ENCODE data around the gene SMTNL2.

DNA sequence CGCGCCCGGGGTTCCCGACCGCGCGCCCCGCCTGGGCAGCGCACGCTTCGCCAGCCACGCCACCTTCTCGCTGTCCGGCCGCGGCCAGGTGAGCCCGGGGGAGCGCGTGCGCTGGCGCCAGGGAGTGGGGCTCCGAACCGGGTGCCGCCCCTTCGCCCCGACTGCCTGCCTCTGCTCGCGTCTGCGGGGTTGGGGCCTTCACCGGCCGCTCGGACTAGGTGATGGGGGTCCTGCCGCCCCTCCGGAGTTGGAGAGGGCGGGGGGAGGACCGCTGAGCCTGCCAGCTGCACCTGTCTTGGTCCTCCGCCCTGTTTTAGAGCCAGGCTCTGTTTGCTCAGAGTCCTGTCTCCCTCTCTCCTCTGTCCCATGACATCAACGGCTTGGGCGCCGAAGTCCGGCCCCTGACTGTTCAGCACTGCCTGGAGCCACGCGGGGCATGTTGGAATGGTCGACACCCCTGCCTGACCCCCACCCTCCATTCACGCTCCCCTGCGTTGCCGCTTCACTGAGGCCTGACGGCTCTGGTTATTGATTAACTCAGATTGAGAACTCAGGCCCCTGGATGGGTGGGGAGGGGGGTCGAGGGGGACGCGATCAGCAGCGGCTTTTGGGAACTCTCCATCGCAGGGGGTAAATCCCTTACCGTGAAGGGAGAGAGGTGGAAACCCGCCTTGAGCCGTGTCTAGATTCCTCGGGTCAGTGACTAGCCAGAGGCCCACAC, 748 bp downstream of the SMTNL2 start:
- TF ChIP-seq, protein P1, sequence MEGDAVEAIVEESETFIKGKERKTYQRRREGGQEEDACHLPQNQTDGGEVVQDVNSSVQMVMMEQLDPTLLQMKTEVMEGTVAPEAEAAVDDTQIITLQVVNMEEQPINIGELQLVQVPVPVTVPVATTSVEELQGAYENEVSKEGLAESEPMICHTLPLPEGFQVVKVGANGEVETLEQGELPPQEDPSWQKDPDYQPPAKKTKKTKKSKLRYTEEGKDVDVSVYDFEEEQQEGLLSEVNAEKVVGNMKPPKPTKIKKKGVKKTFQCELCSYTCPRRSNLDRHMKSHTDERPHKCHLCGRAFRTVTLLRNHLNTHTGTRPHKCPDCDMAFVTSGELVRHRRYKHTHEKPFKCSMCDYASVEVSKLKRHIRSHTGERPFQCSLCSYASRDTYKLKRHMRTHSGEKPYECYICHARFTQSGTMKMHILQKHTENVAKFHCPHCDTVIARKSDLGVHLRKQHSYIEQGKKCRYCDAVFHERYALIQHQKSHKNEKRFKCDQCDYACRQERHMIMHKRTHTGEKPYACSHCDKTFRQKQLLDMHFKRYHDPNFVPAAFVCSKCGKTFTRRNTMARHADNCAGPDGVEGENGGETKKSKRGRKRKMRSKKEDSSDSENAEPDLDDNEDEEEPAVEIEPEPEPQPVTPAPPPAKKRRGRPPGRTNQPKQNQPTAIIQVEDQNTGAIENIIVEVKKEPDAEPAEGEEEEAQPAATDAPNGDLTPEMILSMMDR (IDR thresholded peaks at IDR 0.05; ENCODE audit: low read depth, low read length, poor library complexity, severe bottlenecking), result no peak
- TF ChIP-seq EZH2phosphoT487 (IDR thresholded peaks at IDR 0.05; ENCODE audit: borderline replicate concordance, low read length), result no peak

All from DOHH2 (cell line).